Glomerular endothelial cell (primary cell): ENCODE measurements around the gene PLEKHH1. TPM values are rescaled to one million over a fixed set of nuclear protein-coding genes. Genes with fewer than 3 reads are reported as not detected.

Experiments used
- DNase-seq: peaks from one replicate; pipeline ENCODE4 v3.0.0-alpha.2; 2011; ENCODE audit warnings: low read depth, low spot score; ENCODE audit errors: extremely low read depth
- total RNA-seq: library from RNA; depleted of rRNA; stranded (reverse); fragments of >200 nt; gene quantifications from 2 replicates; pipeline ENCODE4 v1.2.3, GENCODE V29; 2015

Gene PLEKHH1
- total RNA-seq: 0.93 and 1.8 TPM in 2 replicates

- DNase-seq: no peak
Measured at GRCh38 chr14:67532998-67533753, at the start of gene PLEKHH1. TSS of gene PLEKHH1 (plus strand) at chr14:67533290. CDS start at chr14:67541868, 8,578 bp downstream.

GRCh38 chr14:67483579-67484285 is 49.4 kb upstream of the PLEKHH1 start:
- DNase-seq: no peak

GRCh38 chr14:67485501-67486095 is 47.5 kb upstream of the PLEKHH1 start:
- no peak for DNase-seq

GRCh38 chr14:67486890-67487289 is 46.2 kb upstream of the PLEKHH1 start:
- DNase-seq: no peak

- no peak for DNase-seq
Measured at GRCh38 chr14:67487332-67487731, 45.8 kb upstream of the PLEKHH1 start.

- no peak for DNase-seq
Measured at GRCh38 chr14:67487937-67488893, 44.9 kb upstream of the PLEKHH1 start, which contains the start of gene TMEM229B. TSS of gene TMEM229B (minus strand) at chr14:67488721. CDS start at chr14:67473923, 14,798 bp downstream.

- no peak for DNase-seq
Measured at GRCh38 chr14:67490196-67490595, 42.9 kb upstream of the PLEKHH1 start.

- DNase-seq: no peak
Measured at GRCh38 chr14:67491285-67491684, 41.8 kb upstream of the PLEKHH1 start.

- no peak for DNase-seq
Measured at GRCh38 chr14:67491741-67492507, 41.2 kb upstream of the PLEKHH1 start.

GRCh38 chr14:67492538-67492937 is 40.6 kb upstream of the PLEKHH1 start:
- DNase-seq: no peak

- no peak for DNase-seq
Measured at GRCh38 chr14:67493092-67493717, 39.9 kb upstream of the PLEKHH1 start.

GRCh38 chr14:67495827-67496226 is 37.3 kb upstream of the PLEKHH1 start:
- DNase-seq: no peak

GRCh38 chr14:67497216-67497615 is 35.9 kb upstream of the PLEKHH1 start:
- no peak for DNase-seq

- no peak for DNase-seq
Measured at GRCh38 chr14:67497716-67498115, 35.4 kb upstream of the PLEKHH1 start.

- no peak for DNase-seq
Measured at GRCh38 chr14:67500981-67501380, 32.1 kb upstream of the PLEKHH1 start.

- no peak for DNase-seq
Measured at GRCh38 chr14:67501670-67502069, 31.4 kb upstream of the PLEKHH1 start.

- DNase-seq: no peak
Measured at GRCh38 chr14:67502867-67503266, 30.2 kb upstream of the PLEKHH1 start.

- no peak for DNase-seq
Measured at GRCh38 chr14:67503331-67503730, 29.8 kb upstream of the PLEKHH1 start.

- DNase-seq: no peak
Measured at GRCh38 chr14:67505254-67505653, 27.8 kb upstream of the PLEKHH1 start.
